PC-9 (cell line): ENCODE results near the gene TRMT1. TPM values are rescaled to one million over a fixed set of nuclear protein-coding genes. Genes with fewer than 3 reads are reported as not detected.

Source experiments
- BruUV-seq: library from RNA; stranded (reverse); fragments of 400-500 nt; replicated peaks from 2 replicates; lab custom pipeline; 2021; lab: Mats Ljungman, UMichigan
- CTCF ChIA-PET: fragments of 300-600 bp; sonication (Branson Sonifier 250); formaldehyde crosslinking; loops from one replicate; lab custom pipeline; 2022; ENCODE audit warnings: antibody characterized with exemption; lab: Charles Lee
- POLR2A ChIA-PET: fragments of 300-600 bp; sonication (Branson Sonifier 250); formaldehyde crosslinking; loops from one replicate; lab custom pipeline; 2022; ENCODE audit warnings: antibody characterized with exemption; ENCODE audit not compliant: unreplicated experiment; lab: Charles Lee
- DNase-seq, 2 experiments: peaks; one replicate each; pipeline versions ENCODE4 v3.0.0 to v3.0.0-alpha.2; 2015 to 2022; ENCODE audit warnings: mixed read lengths in 1 of 2
- H2AFZ ChIP-seq: fragments of 200-600 bp; sonication (generic); 2 replicates; pipeline ENCODE4 v1.8.1; 2017; ENCODE audit warnings: antibody characterized with exemption
- H3F3A ChIP-seq: fragments of 200-600 bp; sonication (generic); 2 replicates; pipeline ENCODE4 v1.8.1; 2017; ENCODE audit warnings: antibody characterized with exemption, mild to moderate bottlenecking, low read depth; ENCODE audit not compliant: insufficient read depth
- H3K27ac ChIP-seq: fragments of 200-600 bp; sonication (generic); 2 replicates; pipeline ENCODE4 v1.6.1; 2016; ENCODE audit warnings: mixed run types
- H3K27me3 ChIP-seq: fragments of 200-600 bp; sonication (generic); 2 replicates; pipeline ENCODE4 v1.6.1; 2016; ENCODE audit warnings: low read depth, mixed run types; ENCODE audit not compliant: insufficient read depth
- H3K36me3 ChIP-seq: fragments of 200-600 bp; sonication (generic); 2 replicates; pipeline ENCODE4 v1.6.1; 2016; ENCODE audit warnings: low read depth, mixed run types
- H3K4me1 ChIP-seq: fragments of 200-600 bp; sonication (generic); replicated peaks from 2 replicates; pipeline ENCODE4 v1.6.1; 2016; ENCODE audit warnings: mixed run types; ENCODE audit not compliant: insufficient read depth
- H3K4me2 ChIP-seq: fragments of 200-600 bp; sonication (generic); 2 replicates; pipeline ENCODE4 v1.6.1; 2017; ENCODE audit warnings: mixed run types
- H3K4me3 ChIP-seq: fragments of 200-600 bp; sonication (generic); 2 replicates; pipeline ENCODE4 v1.6.1; 2016; ENCODE audit warnings: mixed run types
- H3K79me2 ChIP-seq: fragments of 200-600 bp; sonication (generic); 2 replicates; pipeline ENCODE4 v1.6.1; 2017; ENCODE audit warnings: low read depth, mixed run types
- H3K9me2 ChIP-seq: fragments of 200-600 bp; sonication (generic); 2 replicates; pipeline ENCODE4 v1.8.1; 2017; ENCODE audit warnings: mild to moderate bottlenecking; ENCODE audit not compliant: insufficient read depth
- H3K9me3 ChIP-seq: fragments of 200-600 bp; sonication (generic); 2 replicates; pipeline ENCODE4 v1.8.1; 2016; ENCODE audit warnings: low read depth; ENCODE audit not compliant: insufficient read depth
- H4K20me1 ChIP-seq: fragments of 200-600 bp; sonication (generic); 2 replicates; pipeline ENCODE4 v1.8.1; 2017; ENCODE audit not compliant: insufficient read depth
- CTCF ChIP-seq: fragments of 200-600 bp; sonication (generic); conservative IDR thresholded peaks from 2 replicates; pipeline ENCODE4 v1.6.1; 2017; ENCODE audit warnings: mixed run types, antibody characterized with exemption, mild to moderate bottlenecking, moderate library complexity
- EZH2 ChIP-seq: fragments of 200-600 bp; sonication (generic); IDR thresholded peaks from 2 replicates; pipeline ENCODE4 v1.8.0; 2017; ENCODE audit warnings: antibody characterized with exemption, low read depth
- intact Hi-C: fragments of 100-400 bp; cut with micrococcal nuclease; formaldehyde crosslinking; loops from one replicate; pipeline ENCODE4 v1.10.0; 2022; ENCODE audit not compliant: unreplicated experiment
- total RNA-seq: library from RNA; stranded (reverse); gene quantifications from 2 replicates; pipeline ENCODE4 v1.2.3, GENCODE V29; 2021

Gene TRMT1
- total RNA-seq, 1 experiment from 2014 or later, result 44.1 TPM

DNA sequence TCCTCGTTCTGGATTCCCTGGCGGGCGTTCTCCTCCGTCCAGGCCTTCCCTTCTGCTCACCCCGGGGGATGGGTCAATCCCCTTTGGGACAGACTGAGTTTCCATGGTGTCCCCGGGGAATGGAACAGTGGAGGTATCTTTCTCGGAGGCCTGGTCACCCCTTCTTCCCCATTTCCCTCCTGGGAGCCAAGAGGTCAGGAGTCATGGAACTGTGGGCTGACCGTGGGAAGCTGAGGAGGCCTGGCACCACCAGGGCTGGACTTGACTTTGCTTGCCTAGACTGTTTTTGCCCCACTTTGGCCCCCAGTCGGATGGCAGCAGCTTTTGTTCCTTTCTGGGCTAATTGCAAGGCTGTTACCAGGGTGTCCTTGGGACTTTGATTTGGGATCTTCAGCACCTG lies 3.5 kb upstream of the TRMT1 start:
- Histone ChIP-seq H3K27ac (no peak overlapping the region), H3K9me3 (no peaks in the 10 kb centered on the region), H4K20me1 (peaks cover 62% of the 10 kb centered on the region), H3K4me2 (peak overlapping the region; percentile 83), H3K9me2 (no peaks in the 10 kb centered on the region), H3K79me2 (peaks cover 88% of the 10 kb centered on the region), H2AFZ (no peak overlapping the region), H3F3A (peaks cover 27% of the 10 kb centered on the region; the same call in 1 of the 2 replicates), H3K4me3 (no peak overlapping the region), H3K36me3 (peaks cover 21% of the 10 kb centered on the region), H3K27me3 (no peaks in the 10 kb centered on the region), H3K4me1 (peaks cover 25% of the 10 kb centered on the region)
- POLR2A ChIA-PET, result no interaction called here
- intact Hi-C loops, result no loop called here
- no peak for TF ChIP-seq EZH2
- TF ChIP-seq CTCF, result no peak
- DNase-seq, result no peak
- BruUV-seq, result no TSS peak
- CTCF ChIA-PET, result interaction anchor here (0.8 kb wide), 1 partner anchor 142 kb away, joined by 14 read pairs; no protein-coding TSS in a partner anchor

GRCh38 chr19:13119627-13120026 lies 3.1 kb upstream of the TRMT1 start:
- POLR2A ChIA-PET, result interaction anchor here (0.6 to 0.7 kb wide), 2 partner anchors 13 to 30 kb away, joined by 10 to 12 read pairs; no protein-coding TSS in a partner anchor
- Histone ChIP-seq H3K4me1 (peaks cover 29% of the 10 kb centered on the region), H3K9me3 (no peaks in the 10 kb centered on the region), H3F3A (peaks cover 28% of the 10 kb centered on the region; the same call in 1 of the 2 replicates), H3K79me2 (peaks cover 88% of the 10 kb centered on the region), H4K20me1 (peaks cover 58% of the 10 kb centered on the region), H3K36me3 (peaks cover 21% of the 10 kb centered on the region), H3K4me3 (peak overlapping the region; percentile 99; the same call in 1 of the 2 replicates), H3K27me3 (no peaks in the 10 kb centered on the region), H2AFZ (no peak overlapping the region), H3K27ac (no peak overlapping the region), H3K9me2 (no peaks in the 10 kb centered on the region), H3K4me2 (peak overlapping the region; percentile 83)
- TF ChIP-seq EZH2 (no peak), CTCF (no peak)
- TSS peak; percentile 38 for BruUV-seq
- intact Hi-C loops, result loop anchor here (10.0 kb wide), 1 partner anchor 145 kb away; no protein-coding TSS in a partner anchor
- no peak for DNase-seq
- CTCF ChIA-PET, result interaction anchor here (0.8 kb wide), 1 partner anchor 142 kb away, joined by 14 read pairs; no protein-coding TSS in a partner anchor

DNA sequence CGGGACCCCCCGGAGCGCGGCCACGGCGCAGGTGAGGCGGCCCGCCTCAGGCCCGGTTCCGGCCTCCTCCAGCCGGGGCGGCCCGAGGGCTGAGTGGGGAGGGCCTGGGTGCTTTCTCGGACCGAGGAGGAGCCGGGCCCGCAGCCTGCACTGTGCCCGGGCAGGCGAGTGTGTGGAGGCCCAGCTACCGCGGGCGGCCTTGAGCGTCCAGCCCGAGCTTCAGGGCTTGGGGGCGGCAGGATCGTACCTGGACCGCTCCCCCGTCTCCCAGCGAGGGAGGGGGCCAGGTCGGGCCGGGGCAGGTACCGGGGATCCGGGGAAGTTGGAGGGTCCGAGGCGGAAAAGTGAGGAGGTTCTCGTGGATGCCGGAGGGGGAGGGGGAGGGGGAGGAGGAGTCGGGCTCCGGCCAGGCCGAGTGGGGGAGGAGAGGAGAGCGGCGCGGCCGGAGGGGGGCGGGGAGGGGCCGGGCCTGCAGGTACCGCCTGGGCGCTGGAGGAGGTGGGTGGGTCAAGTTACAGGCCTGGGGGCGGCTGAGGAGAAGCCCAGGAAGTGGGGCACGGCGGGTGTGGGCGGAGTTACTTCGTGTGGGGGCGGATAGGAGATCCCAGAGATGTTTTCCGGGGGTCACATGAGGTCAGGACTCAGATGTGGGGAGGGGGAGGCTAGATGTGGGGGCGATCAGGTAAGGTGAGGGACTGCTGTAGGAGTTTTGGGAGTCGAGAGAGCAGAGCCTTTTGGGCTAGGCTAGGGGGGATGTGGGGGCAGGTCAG lies 2.1 kb upstream of the TRMT1 start:
- intact Hi-C loops, result loop anchor here (1.0 to 10.0 kb wide), 2 partner anchors 33 to 146 kb away; no protein-coding TSS in a partner anchor
- ChIA-PET CTCF (no interaction called here), POLR2A (interaction anchor here (0.5 kb wide), 1 partner anchor 28 kb away, joined by 8 read pairs; no protein-coding TSS in a partner anchor)
- Histone ChIP-seq H4K20me1 (peaks cover 47% of the 10 kb centered on the region), H3K4me1 (peaks cover 29% of the 10 kb centered on the region), H3K4me2 (peak overlapping the region; percentile 83), H3F3A (peaks cover 21% of the 10 kb centered on the region; the same call in 1 of the 2 replicates), H3K9me3 (no peaks in the 10 kb centered on the region), H3K27me3 (no peaks in the 10 kb centered on the region), H2AFZ (no peak overlapping the region), H3K4me3 (peak overlapping the region; percentile 99), H3K27ac (peak overlapping the region; percentile 43; the same call in 1 of the 2 replicates), H3K79me2 (peaks cover 88% of the 10 kb centered on the region), H3K9me2 (no peaks in the 10 kb centered on the region), H3K36me3 (peaks cover 20% of the 10 kb centered on the region; the same call in 1 of the 2 replicates)
- TF ChIP-seq CTCF, result no peak
- no peak for TF ChIP-seq EZH2
- DNase-seq, result peak; percentile 67 to 73
- BruUV-seq, result no TSS peak
